Stimulated activated CD8-positive, alpha-beta memory T cell treated with anti-CD3 and anti-CD28 coated beads, Interleukin-12 subunit alpha, Interleukin-12 subunit beta, amount 100 ng/mL, for 24 hours (primary cell): Measurements from ENCODE around the gene NPTN.

Experiments
- DNase-seq: peaks from one replicate; pipeline ENCODE4 v3.0.0-alpha.2; 2020; ENCODE audit errors: extremely low read depth

Gene NPTN

DNA sequence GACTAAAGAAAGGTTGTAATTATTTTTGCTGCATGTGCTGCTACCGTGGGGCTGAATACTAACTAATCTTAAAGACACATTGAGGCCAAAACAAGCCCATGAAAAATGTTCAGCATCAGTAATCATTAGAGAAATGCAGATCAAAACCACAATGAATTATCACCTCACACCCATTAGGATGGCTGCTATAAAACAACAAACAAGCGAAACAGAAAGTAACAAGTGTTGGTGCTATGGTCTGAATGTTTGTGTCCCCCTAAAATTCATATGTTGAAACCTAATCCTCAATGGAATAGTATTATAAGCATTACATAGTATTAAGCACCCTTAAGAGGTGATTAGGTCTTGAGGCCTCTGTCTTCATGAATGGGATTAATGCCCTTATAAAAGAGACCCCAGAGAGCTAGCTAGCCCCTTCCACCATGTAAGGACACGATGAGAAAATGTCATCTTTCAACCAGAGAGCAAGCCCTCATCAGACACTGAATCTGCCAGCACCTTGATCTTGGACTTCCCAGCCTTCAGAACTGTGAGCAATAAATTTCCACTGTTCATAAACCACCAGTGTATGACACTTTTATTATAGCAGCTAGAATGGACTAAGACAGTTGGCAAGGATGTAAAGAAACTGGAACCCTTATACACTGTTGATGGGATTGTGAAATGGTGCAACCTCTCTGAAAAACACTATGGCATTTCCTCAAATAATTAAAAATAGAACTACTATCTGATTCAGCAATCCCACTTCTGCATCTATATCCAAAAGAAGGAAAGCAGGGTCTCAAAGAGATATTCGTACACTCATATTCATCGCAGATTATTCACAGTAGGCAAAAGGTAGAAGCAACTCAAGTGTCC lies 114.1 kb downstream of the NPTN start:
- DNase-seq = no peak

DNA sequence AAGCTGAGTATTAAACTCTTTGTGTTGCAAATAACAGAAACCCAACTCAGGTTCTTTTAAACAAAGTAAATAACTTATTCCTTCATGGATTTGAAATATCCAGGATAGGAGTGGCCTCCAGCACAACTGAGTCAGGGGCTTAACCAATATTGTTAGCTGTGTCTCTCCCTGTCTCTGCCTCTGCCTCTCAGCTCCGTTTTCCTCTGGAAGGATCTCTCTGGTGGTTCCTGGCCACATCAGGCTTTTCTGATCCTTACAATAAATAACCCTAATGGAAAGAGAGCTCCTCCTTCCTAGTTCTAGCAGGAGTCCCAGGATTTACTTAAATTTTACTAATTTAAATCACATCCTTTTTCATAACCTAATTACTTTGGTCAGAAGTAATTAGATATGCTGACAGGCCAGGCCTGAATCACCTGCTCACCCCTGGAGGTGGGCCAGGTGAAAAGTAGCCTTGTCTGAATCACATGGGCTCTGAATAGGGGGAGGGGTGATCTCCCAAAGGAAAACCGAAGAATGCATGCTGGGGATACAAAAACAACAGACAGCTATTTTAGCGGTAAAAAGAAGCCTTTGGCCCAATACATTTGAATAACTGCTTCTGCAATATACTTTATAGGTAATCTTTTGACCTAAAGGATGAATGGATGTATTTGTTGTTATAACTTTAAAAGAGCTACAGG lies 114.9 kb downstream of the NPTN start:
- no peak for DNase-seq

DNA sequence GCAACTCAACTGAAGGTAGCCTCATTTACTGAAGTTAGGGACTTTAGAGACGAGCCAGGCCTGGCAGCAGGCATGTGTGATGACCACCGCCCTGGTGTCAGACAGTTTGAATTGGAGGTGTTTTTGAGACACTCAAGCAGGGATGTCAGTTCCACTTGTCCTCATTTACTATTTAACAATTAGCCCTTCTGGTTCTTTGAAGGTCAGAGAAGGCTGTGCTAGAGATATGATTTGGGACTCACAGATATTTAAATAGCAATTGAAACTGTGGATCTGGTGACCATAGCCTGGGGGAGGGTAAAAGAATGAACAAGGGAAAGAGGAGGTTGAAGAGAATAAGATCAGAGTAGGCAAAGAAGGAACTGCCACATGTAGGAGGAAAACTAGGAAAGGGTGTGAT lies 115.6 kb downstream of the NPTN start:
- no peak for DNase-seq

DNA sequence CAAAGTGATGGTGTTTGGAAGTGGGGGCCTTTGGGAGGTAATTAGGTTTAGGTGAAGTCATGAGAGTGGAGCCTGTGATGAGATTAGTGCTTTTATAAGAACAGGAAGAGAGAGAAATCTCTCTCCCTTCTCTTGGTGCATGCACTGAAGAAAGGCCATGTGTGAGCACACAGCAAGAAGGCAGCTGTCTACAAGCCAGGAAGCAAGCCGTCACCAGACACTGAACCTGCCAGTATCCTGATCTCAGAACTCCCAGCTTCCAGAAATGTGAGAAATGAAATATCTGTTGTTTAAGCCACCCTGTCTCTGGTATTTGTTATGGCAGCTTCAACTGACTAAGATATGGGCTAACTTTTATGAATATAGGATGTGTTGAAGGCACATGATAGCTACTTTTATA lies 117.7 kb downstream of the NPTN start:
- DNase-seq = no peak
